Measurements from ENCODE around the gene DIPK1C.

The DIPK1C gene

DNA sequence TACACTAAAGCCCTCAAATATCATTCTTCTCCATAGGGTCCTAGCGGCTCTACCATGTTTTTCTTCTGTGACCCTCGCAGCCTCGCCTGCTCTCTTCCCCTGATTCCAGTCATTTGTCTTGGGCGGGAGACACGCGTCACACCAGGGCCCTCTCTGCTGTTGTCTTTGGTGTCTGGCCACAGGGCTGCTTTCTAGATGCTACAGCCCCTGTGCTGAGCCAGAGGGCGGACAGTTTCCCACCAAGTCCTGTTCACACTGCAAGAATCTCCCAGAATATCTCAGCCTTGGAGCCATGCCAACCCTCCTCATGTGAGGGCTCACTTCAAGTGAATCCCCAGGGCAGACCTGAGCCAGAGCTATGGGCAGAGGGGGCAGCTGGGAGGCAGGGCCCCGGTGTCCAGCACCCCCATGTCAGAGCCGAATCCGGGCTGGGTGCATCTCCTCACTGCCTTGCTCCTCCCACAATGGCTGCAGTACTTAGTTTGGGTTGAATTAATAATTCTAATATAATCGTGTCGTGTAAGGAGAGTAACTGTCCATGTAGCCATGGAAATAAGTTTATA is 42.1 kb downstream of the DIPK1C start:
- DNase-seq, result no peak

GRCh38 chr18:74413836-74414235 is 43.3 kb downstream of the DIPK1C start:
- no peak for DNase-seq

- DNase-seq, result no peak
Measured at GRCh38 chr18:74412116-74412880, 44.8 kb downstream of the DIPK1C start.

- no peak for DNase-seq
Measured at GRCh38 chr18:74411475-74411874, 45.6 kb downstream of the DIPK1C start.

DNA sequence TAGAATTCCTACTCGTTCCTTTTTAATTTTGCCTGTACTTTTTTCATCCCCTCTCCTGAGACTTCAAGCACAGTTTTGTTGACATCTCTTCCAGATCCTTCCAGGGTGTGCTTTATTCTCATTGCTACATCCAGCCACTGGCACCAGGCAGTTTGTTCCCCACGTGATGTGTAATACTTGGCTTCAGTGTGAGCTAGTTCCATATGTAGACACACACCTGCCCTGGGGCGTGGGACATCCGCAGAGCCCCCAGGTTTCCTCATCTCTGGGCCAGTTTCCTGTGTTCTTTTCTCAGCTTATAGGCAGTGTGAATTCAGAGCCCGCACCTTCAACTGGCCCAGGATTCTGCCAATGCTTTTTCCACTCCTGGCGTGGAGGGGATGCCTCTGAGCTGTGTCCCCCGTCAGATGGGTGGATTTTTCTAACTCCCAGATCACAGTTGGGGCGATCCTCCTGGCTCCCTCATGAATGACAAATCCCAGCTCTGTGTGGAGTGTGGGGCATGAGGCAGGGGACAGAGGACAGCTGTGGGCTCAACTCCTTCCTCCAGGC is 46.6 kb downstream of the DIPK1C start:
- DNase-seq, result no peak

GRCh38 chr18:74407888-74408287 is 49.2 kb downstream of the DIPK1C start:
- DNase-seq, result no peak

GRCh38 chr18:74402806-74403433 is 54.2 kb downstream of the DIPK1C start:
- no peak for DNase-seq

GRCh38 chr18:74400813-74401212 is 56.3 kb downstream of the DIPK1C start:
- DNase-seq, result no peak

- DNase-seq, result no peak
Measured at GRCh38 chr18:74399091-74399887, 57.8 kb downstream of the DIPK1C start.

DNA sequence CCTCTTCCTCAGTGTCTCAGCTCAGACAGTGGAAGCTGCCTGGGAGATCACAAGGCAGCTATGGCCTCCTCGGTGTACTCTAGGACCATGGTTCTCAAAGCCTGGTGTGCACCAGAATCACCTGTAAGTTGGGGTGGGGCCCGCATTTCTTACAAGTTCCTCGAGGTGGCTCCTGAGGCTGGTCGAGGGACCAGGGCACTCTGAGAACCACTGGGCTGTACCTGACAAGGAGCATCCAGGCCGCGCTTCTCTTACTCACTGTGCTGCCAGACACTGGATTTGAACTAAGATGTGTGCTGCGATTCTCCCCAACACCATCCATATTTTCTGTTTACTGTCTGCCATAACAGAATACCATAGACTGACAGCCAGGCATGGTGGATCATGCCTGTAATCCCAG is 59.5 kb downstream of the DIPK1C start:
- no peak for DNase-seq

DNA sequence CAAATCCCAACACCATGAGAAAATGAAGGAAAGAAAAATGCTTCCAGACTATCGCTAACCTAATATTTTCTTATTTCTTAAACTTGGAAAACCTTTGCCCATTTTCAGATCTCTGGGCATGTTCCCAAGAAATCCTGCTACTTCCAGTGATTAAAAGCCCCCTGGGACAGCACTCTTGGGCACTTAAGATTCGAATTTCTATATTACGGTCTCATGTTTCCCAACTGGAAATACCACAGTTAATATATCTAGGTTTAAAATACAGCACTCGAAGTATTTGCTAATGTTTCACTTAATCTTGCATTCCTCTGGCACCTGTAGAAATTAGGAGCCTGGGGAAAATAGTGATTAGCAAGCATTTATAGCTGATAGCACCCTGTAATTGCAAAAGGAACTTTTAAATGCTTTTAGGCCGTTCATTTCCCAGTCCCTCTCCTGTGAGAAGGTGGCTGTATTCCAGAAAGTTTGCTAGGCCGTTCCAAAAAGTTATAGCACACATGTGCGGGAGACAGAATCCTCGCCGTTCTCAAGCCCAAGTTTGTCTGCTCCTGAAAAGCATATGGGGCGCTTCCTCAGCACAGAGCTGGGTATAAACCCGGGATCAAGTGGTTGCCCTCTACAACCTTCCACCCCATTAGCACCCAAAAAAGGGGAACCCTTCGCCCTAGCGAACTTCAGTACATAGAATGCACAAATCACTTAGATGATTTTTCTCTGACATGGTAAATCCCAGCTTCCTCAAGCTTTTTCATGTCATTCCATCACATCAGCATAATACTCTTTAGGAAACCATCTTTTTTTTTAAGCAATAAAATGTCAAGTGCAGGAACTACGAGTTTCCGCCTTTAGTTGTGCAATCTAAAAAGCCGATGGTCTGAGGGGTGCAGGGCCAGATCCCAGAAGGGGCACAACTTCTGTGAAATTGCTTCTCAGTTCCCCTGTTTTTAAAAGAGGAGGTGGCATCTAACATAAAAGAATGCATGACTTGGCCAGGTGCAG is 60.6 kb downstream of the DIPK1C start:
- DNase-seq, result no peak

GRCh38 chr18:74395648-74396154 is 61.4 kb downstream of the DIPK1C start:
- no peak for DNase-seq

DNA sequence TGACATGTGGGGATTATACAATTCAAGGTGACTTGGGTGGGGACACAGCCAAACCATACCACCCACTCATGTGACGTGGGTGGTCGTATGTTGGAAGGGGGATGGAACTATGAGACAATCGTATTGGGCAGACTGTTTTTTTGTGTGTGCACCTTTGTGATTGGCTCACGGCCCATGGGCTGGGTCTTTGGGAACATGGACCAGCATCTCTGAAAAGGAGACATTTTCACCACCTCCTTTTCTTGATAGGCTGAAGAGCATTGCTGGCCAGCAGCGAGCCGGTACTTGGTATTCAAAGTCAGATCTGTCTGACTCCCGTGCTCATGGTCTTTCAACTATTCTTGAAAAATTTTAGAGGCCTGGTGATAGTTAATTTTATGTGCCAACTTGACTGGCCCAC is 62.1 kb downstream of the DIPK1C start:
- DNase-seq, result no peak

GRCh38 chr18:74392323-74392722 is 64.8 kb downstream of the DIPK1C start:
- DNase-seq, result no peak

DNA sequence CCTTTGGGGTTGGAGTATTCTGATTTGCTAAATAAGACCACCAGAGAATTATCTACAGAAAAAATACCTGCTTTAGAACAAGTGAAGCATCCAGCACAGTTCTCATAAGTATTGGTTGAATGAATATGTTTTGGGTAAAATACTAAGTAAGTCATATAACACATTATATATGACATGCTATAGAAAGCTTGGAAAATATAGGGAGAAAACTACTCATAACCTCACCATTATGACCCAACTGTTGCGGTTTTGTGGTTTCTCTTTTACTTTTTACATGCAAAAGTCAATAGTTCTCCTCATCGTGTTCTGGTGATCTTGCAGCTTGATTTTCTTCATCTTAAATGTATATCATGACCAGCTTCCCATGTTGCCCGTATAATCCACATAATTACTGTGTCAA is 66.2 kb downstream of the DIPK1C start:
- no peak for DNase-seq

GRCh38 chr18:74389991-74390390 is 67.1 kb downstream of the DIPK1C start:
- DNase-seq, result no peak

GRCh38 chr18:74389171-74389927 is 67.8 kb downstream of the DIPK1C start:
- no peak for DNase-seq

- no peak for DNase-seq
Measured at GRCh38 chr18:74388227-74388626, 68.9 kb downstream of the DIPK1C start.

DNA sequence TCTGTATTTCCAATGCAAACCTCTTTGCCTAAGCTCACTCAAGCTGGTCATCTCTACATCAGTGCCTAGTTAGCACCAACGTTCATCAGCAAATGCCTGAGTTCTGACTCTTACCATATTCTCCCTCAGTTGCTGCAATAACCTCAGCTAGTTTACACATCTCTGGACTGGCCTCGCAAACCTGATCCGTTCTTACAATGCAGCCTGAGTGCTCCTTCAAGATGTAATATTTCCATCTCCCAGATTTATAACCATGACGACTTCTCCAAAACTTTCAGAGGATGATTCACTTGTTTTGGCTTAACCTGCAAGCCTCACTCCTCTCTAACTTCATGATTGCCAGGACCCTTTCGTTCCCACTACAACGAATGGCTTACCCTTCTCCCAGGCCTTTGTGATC is 69.7 kb downstream of the DIPK1C start:
- DNase-seq, result no peak
